ENCODE measurements around the gene CDH2.
A peak's percentile ranks its signal among the peaks of the same experiment; 100 is the strongest.
"Not testable (repeated sequence)": the region's sequence is repeated elsewhere in the genome, so short reads cannot be mapped to it uniquely, and the experiment has no call there.

Gene CDH2

DNA sequence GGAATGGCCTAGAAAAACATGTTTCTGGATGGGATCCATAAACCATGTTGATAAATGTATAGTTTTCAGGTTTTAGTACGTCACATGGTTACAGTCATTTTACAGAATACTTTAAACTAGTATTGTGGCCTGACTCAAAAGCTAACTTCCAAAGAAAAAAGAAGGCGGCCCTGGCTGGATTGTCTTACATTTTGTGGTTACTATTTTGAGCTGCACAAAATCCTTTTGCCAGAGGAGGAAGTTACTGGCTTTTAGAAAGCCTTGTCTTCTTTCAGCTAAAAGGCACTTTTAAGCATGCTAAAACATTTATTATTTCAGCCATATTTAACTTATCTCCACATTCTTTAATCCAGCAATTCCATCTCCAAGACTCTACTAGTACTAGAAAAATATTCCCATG is 227.9 kb downstream of the CDH2 start:
- no peaks in the 10 kb centered on the region for H3K36me3 ChIP-seq (ENCODE audit: insufficient read depth, low read length)
- H3K9me3 ChIP-seq (ENCODE audit: low read depth, low read length): no peaks in the 10 kb centered on the region
- no peak for DNase-seq (ENCODE audit: low read depth, low spot score)
- no peak overlapping the region for H3K9ac ChIP-seq (ENCODE audit: insufficient read length)
- TF ChIP-seq FOXP2 (optimal IDR thresholded peaks at IDR 0.05; ENCODE audit: control extremely low read depth, extremely low read length, insufficient read depth) (no peak), POLR2AphosphoS5 (IDR thresholded peaks at IDR 0.05; ENCODE audit: borderline replicate concordance, low read depth, low read length) (no peak), EZH2 (IDR thresholded peaks at IDR 0.05) (no peak)
- no peak overlapping the region for H3K27ac ChIP-seq
- no peak overlapping the region for H3K4me3 ChIP-seq

GRCh38 chr18:27942706-27943105 is 234.2 kb downstream of the CDH2 start:
- Histone ChIP-seq H3K27ac (no peak overlapping the region), H3K4me3 (no peak overlapping the region), H3K36me3 (ENCODE audit: insufficient read depth, low read length) (no peaks in the 10 kb centered on the region), H3K9me3 (ENCODE audit: low read depth, low read length) (no peaks in the 10 kb centered on the region), H3K9ac (ENCODE audit: insufficient read length) (no peak overlapping the region)
- no peak for DNase-seq (ENCODE audit: low read depth, low spot score)
- no peak for TF ChIP-seq FOXP2 (optimal IDR thresholded peaks at IDR 0.05; ENCODE audit: control extremely low read depth, extremely low read length, insufficient read depth)
- TF ChIP-seq EZH2 (IDR thresholded peaks at IDR 0.05): no peak
- TF ChIP-seq POLR2AphosphoS5 (IDR thresholded peaks at IDR 0.05; ENCODE audit: borderline replicate concordance, low read depth, low read length): no peak

DNA sequence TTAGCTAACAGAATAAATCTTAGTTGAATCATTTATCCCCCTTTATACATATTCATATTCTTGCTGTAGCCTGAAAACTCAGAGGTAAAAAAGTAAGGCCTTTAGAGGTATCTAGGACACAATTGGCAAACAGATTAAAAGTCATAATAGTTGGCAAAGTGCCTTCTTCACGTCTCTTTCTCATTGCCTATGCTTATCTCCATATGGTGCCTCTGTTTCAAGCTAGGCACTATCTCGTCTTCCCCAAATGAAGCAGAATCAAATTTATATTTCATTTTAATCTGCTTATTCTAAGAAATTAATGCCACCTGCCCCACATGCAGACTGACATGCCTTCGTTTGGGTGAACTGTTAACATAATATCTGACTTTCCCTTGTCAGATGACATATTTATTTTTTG is 245.4 kb downstream of the CDH2 start:
- no peaks in the 10 kb centered on the region for H3K36me3 ChIP-seq (ENCODE audit: insufficient read depth, low read length)
- TF ChIP-seq POLR2AphosphoS5 (IDR thresholded peaks at IDR 0.05; ENCODE audit: borderline replicate concordance, low read depth, low read length): no peak
- TF ChIP-seq FOXP2 (optimal IDR thresholded peaks at IDR 0.05; ENCODE audit: control extremely low read depth, extremely low read length, insufficient read depth): no peak
- no peak for TF ChIP-seq EZH2 (IDR thresholded peaks at IDR 0.05)
- H3K9me3 ChIP-seq (ENCODE audit: low read depth, low read length): no peaks in the 10 kb centered on the region
- no peak overlapping the region for H3K4me3 ChIP-seq
- H3K27ac ChIP-seq: no peak overlapping the region
- DNase-seq (ENCODE audit: low read depth, low spot score): no peak
- H3K9ac ChIP-seq (ENCODE audit: insufficient read length): no peak overlapping the region

- no peak for DNase-seq (ENCODE audit: low read depth, low spot score)
- Histone ChIP-seq H3K27ac (no peak overlapping the region), H3K36me3 (ENCODE audit: insufficient read depth, low read length) (no peaks in the 10 kb centered on the region), H3K9me3 (ENCODE audit: low read depth, low read length) (no peaks in the 10 kb centered on the region), H3K9ac (ENCODE audit: insufficient read length) (no peak overlapping the region), H3K4me3 (no peak overlapping the region)
- no peak for TF ChIP-seq EZH2 (IDR thresholded peaks at IDR 0.05)
- no peak for TF ChIP-seq POLR2AphosphoS5 (IDR thresholded peaks at IDR 0.05; ENCODE audit: borderline replicate concordance, low read depth, low read length)
- no peak for TF ChIP-seq FOXP2 (optimal IDR thresholded peaks at IDR 0.05; ENCODE audit: control extremely low read depth, extremely low read length, insufficient read depth)
Observed at GRCh38 chr18:27922780-27923179, 254.2 kb downstream of the CDH2 start.

DNA sequence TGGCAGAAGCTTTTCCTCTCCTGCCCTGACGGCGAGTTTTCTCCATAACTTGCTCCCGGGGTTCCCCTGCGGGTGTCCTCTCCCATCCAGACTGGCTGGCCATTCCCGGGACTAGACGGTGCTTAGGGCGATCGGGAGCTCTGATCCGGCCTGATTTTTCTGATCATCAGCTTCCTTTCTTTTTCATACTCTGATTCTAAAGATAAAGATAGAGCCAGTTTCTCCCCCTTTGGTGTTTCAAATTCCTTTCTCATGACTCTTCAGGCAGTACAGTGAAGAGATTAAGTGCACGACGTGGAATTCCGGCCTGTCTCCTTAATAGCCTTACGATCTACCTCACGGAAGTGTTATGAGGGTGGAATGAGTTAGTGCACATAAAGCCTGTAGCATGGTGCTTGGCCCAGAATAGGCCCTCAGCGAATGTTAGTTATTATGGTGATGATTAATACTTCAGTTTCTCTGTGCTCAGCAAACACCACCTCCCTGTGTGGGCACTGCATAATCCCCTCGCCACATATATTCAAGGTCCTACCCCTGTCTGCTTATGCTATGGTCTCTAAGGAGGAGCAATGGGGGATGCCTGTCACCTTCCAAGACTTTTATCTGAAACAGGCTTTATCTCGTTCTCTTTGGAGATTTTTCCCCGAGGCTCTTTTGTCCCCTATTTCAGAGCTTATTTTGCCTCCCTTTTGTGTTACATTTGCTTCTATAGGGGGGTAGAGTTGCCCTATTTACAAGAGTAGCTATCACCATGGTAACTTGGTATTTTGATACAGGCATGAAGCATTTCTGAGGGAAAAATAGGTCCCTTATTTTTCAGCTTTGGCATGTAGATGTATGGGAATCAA is 254.8 kb downstream of the CDH2 start:
- DNase-seq (ENCODE audit: low read depth, low spot score): no peak
- Histone ChIP-seq H3K9ac (ENCODE audit: insufficient read length) (no peak overlapping the region), H3K36me3 (ENCODE audit: insufficient read depth, low read length) (no peaks in the 10 kb centered on the region), H3K4me3 (peak overlapping the region; percentile 30; the same call in 1 of the 2 replicates), H3K9me3 (ENCODE audit: low read depth, low read length) (no peaks in the 10 kb centered on the region), H3K27ac (no peak overlapping the region)
- no peak for TF ChIP-seq EZH2 (IDR thresholded peaks at IDR 0.05)
- no peak for TF ChIP-seq POLR2AphosphoS5 (IDR thresholded peaks at IDR 0.05; ENCODE audit: borderline replicate concordance, low read depth, low read length)
- TF ChIP-seq FOXP2 (optimal IDR thresholded peaks at IDR 0.05; ENCODE audit: control extremely low read depth, extremely low read length, insufficient read depth): no peak

DNA sequence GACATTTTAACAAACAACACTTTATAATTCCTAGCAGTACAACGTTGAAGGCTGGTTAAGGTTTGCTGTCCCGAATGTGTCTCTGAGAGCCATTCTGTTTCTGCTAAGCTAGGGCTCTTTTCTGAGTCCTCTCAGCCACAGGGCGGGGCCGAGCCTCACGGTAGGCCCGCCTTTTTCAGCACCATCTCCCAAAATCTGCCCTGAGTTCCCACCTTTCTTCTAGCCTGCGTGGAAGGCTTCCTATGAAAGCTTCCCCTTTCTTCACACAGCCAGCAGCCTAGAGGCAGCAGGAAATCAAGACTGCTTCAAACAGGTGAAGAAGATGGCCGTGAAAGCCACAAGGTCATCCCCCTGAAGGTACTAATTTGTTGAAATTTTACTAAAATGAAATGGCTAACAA is 255.5 kb downstream of the CDH2 start:
- Histone ChIP-seq H3K27ac (no peak overlapping the region), H3K36me3 (ENCODE audit: insufficient read depth, low read length) (no peaks in the 10 kb centered on the region), H3K9me3 (ENCODE audit: low read depth, low read length) (no peaks in the 10 kb centered on the region), H3K4me3 (no peak overlapping the region), H3K9ac (ENCODE audit: insufficient read length) (no peak overlapping the region)
- TF ChIP-seq EZH2 (IDR thresholded peaks at IDR 0.05): no peak
- no peak for TF ChIP-seq FOXP2 (optimal IDR thresholded peaks at IDR 0.05; ENCODE audit: control extremely low read depth, extremely low read length, insufficient read depth)
- no peak for TF ChIP-seq POLR2AphosphoS5 (IDR thresholded peaks at IDR 0.05; ENCODE audit: borderline replicate concordance, low read depth, low read length)
- no peak for DNase-seq (ENCODE audit: low read depth, low spot score)

DNA sequence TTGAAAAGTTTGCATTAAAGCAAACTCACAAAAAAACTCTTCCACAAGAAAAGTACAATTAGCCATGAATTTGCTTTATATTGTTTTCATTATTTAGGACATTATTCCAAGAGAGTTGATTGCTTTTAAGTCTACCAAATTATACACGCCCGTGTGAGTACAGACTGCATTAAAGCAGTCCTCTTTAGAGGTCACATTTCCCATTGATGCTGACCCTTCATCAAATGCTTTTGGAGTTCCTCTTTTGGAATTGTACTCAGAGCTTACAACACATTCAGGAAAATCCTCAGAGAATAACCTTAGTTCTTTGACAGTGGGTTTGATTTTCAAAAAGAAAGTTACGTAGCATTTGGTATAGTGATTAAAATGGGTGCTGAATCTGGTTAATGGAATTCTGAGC is 256.1 kb downstream of the CDH2 start:
- Histone ChIP-seq H3K27ac (no peak overlapping the region), H3K4me3 (no peak overlapping the region), H3K36me3 (ENCODE audit: insufficient read depth, low read length) (no peaks in the 10 kb centered on the region), H3K9me3 (ENCODE audit: low read depth, low read length) (no peaks in the 10 kb centered on the region), H3K9ac (ENCODE audit: insufficient read length) (no peak overlapping the region)
- DNase-seq (ENCODE audit: low read depth, low spot score): no peak
- TF ChIP-seq POLR2AphosphoS5 (IDR thresholded peaks at IDR 0.05; ENCODE audit: borderline replicate concordance, low read depth, low read length): no peak
- TF ChIP-seq FOXP2 (optimal IDR thresholded peaks at IDR 0.05; ENCODE audit: control extremely low read depth, extremely low read length, insufficient read depth): no peak
- no peak for TF ChIP-seq EZH2 (IDR thresholded peaks at IDR 0.05)

GRCh38 chr18:27906189-27906588 is 270.7 kb downstream of the CDH2 start:
- not testable (repeated sequence) for H3K9me3 ChIP-seq (ENCODE audit: low read depth, low read length); H3K4me3 ChIP-seq; H3K9ac ChIP-seq (ENCODE audit: insufficient read length); H3K27ac ChIP-seq; DNase-seq (ENCODE audit: low read depth, low spot score); H3K36me3 ChIP-seq (ENCODE audit: insufficient read depth, low read length)

DNA sequence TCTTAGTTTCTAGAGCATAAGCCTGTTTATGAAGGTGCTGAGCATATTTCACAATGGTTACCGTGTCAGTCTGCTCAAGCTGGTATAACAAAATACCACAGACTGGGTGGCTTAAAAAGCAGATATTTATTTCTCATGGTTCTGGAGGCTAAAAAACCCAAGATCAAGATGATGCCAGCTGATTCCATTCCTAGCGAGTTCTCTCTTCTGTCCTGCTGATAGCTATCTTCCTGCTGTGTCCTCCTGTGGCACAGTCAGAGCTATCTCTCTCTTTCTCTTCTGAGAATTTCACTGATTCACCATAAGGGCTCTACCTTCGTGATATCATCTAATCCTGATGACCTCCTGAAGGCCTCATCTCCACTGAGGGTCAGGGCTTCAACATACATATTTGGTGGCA is 273.0 kb downstream of the CDH2 start:
- no peaks in the 10 kb centered on the region for H3K9me3 ChIP-seq (ENCODE audit: low read depth, low read length)
- H3K4me3 ChIP-seq: no peak overlapping the region
- TF ChIP-seq POLR2AphosphoS5 (IDR thresholded peaks at IDR 0.05; ENCODE audit: borderline replicate concordance, low read depth, low read length): no peak
- H3K36me3 ChIP-seq (ENCODE audit: insufficient read depth, low read length): no peaks in the 10 kb centered on the region
- no peak for DNase-seq (ENCODE audit: low read depth, low spot score)
- no peak overlapping the region for H3K9ac ChIP-seq (ENCODE audit: insufficient read length)
- no peak overlapping the region for H3K27ac ChIP-seq

Measured in SK-N-MC (cell line).